HepG2 (cell line): Measurements from ENCODE around the gene IL1RL2. TPM values are rescaled to one million over a fixed set of nuclear protein-coding genes. Genes with fewer than 3 reads are reported as not detected.

ENCODE experiments used
- ARNT ChIP-seq: fragments of 450-650 bp; IDR thresholded peaks from 2 replicates; pipeline ENCODE4 v1.6.1; 2017
- ATM ChIP-seq: fragments of 450-650 bp; IDR thresholded peaks from 2 replicates; pipeline ENCODE4 v1.7.1; 2017; ENCODE audit warnings: mild to moderate bottlenecking, borderline replicate concordance
- BHLHE40 ChIP-seq: IDR thresholded peaks from 2 replicates; pipeline ENCODE4 v1.6.1; 2011; ENCODE audit warnings: low read length, improper control_type of control experiment
- CCDC6 ChIP-seq: sonication (generic); formaldehyde crosslinking; IDR thresholded peaks from 2 replicates; pipeline ENCODE4 v1.8.1; 2022; ENCODE audit warnings: mild to moderate bottlenecking, missing genetic modification reagents, moderate library complexity
- CEBPG ChIP-seq: IDR thresholded peaks from 2 replicates; pipeline ENCODE4 v1.6.1; 2016
- FIP1L1 ChIP-seq: fragments of 200-400 bp; formaldehyde crosslinking; IDR thresholded peaks from 2 replicates; pipeline ENCODE4 v1.6.1; 2018; ENCODE audit warnings: low read depth, mild to moderate bottlenecking, low read length, moderate library complexity, borderline replicate concordance; ENCODE audit not compliant: insufficient read depth
- GATA4 ChIP-seq: sonication (generic); IDR thresholded peaks from 2 replicates; pipeline ENCODE4 v1.6.1; 2016; ENCODE audit warnings: antibody characterized with exemption, low read depth, borderline replicate concordance
- HCFC1 ChIP-seq: fragments of 150-350 bp; IDR thresholded peaks from 2 replicates; pipeline ENCODE4 v1.6.1; 2014; ENCODE audit warnings: low read depth, low read length
- IRF2 ChIP-seq: IDR thresholded peaks from 2 replicates; pipeline ENCODE4 v1.6.1; 2018; ENCODE audit warnings: missing genetic modification reagents, missing compliant biosample characterization
- MXD3 ChIP-seq: IDR thresholded peaks from 2 replicates; pipeline ENCODE4 v1.6.1; 2016; ENCODE audit warnings: mild to moderate bottlenecking, missing biosample characterization, missing genetic modification reagents
- NBN ChIP-seq: fragments of 450-650 bp; conservative IDR thresholded peaks from 2 replicates; pipeline ENCODE4 v1.6.1; 2017
- PATZ1 ChIP-seq: sonication (generic); formaldehyde crosslinking; IDR thresholded peaks from 2 replicates; pipeline ENCODE4 v1.4.0; 2020; ENCODE audit warnings: missing genetic modification reagents
- PAWR ChIP-seq: sonication (generic); formaldehyde crosslinking; IDR thresholded peaks from 2 replicates; pipeline ENCODE4 v1.4.0; 2020; ENCODE audit warnings: missing genetic modification reagents, mild to moderate bottlenecking, borderline replicate concordance
- PHF8 ChIP-seq: sonication (generic); formaldehyde crosslinking; IDR thresholded peaks from 2 replicates; pipeline ENCODE4 v1.5.0; 2020; ENCODE audit warnings: missing genetic modification reagents
- SIX4 ChIP-seq: sonication (generic); formaldehyde crosslinking; IDR thresholded peaks from 2 replicates; pipeline ENCODE4 v1.4.0; 2020; ENCODE audit warnings: missing genetic modification reagents
- SRSF1 ChIP-seq: fragments of 200-400 bp; formaldehyde crosslinking; optimal IDR thresholded peaks from 2 replicates; pipeline ENCODE3; 2017; ENCODE audit warnings: mild to moderate bottlenecking, low read depth, low read length, moderate library complexity
- TEAD2 ChIP-seq: sonication (generic); formaldehyde crosslinking; IDR thresholded peaks from 2 replicates; pipeline ENCODE4 v1.9.0; 2021; ENCODE audit warnings: missing genetic modification reagents
- THAP7 ChIP-seq: sonication (generic); formaldehyde crosslinking; IDR thresholded peaks from 2 replicates; pipeline ENCODE4 v1.8.1; 2023; ENCODE audit warnings: mild to moderate bottlenecking, missing genetic modification reagents
- ZNF331 ChIP-seq: sonication (generic); formaldehyde crosslinking; IDR thresholded peaks from 2 replicates; pipeline ENCODE4 v1.4.0; 2020; ENCODE audit warnings: missing genetic modification reagents
- ZNF44 ChIP-seq: sonication (generic); formaldehyde crosslinking; IDR thresholded peaks from 2 replicates; pipeline ENCODE4 v1.5.1; 2020; ENCODE audit warnings: mild to moderate bottlenecking, missing genetic modification reagents
- ZNF557 ChIP-seq: sonication (generic); formaldehyde crosslinking; IDR thresholded peaks from 2 replicates; pipeline ENCODE4 v1.4.0; 2020; ENCODE audit warnings: missing genetic modification reagents
- ZNF720 ChIP-seq: sonication (generic); formaldehyde crosslinking; IDR thresholded peaks from 2 replicates; pipeline ENCODE4 v1.4.0; 2020; ENCODE audit warnings: missing genetic modification reagents
- ZNF768 ChIP-seq: sonication (generic); formaldehyde crosslinking; IDR thresholded peaks from 2 replicates; pipeline ENCODE4 v1.4.0; 2020; ENCODE audit warnings: missing genetic modification reagents
- ZSCAN20 ChIP-seq: sonication (generic); formaldehyde crosslinking; IDR thresholded peaks from 2 replicates; pipeline ENCODE4 v1.4.0; 2020; ENCODE audit warnings: missing genetic modification reagents, mild to moderate bottlenecking, borderline replicate concordance
- ZSCAN29 ChIP-seq: sonication (generic); formaldehyde crosslinking; conservative IDR thresholded peaks from 2 replicates; pipeline ENCODE4 v1.4.0; 2020; ENCODE audit warnings: mild to moderate bottlenecking, missing genetic modification reagents
- polyA plus RNA-seq, 8 experiments: library from polyadenylated mRNA; depleted of rRNA in 3 of 8; stranded (reverse) in 7 of 8; unstranded in 1 of 8; fragments of >200 nt; fragmentation: Illumina TruSeq in 4 of 8; extraction: Trizol in 4 of 8; gene quantifications; 2 replicates each; pipeline versions ENCODE4 v1.2.1 to v1.2.3, GENCODE V29; 2011 to 2016; ENCODE audit warnings: low read depth in 4 of 8, missing spikeins in 1 of 8, mixed read lengths in 1 of 8; ENCODE audit not compliant: insufficient read depth in 1 of 8
- total RNA-seq, 5 experiments: library from RNA; depleted of rRNA; stranded (reverse); fragments of >200 nt; fragmentation: Illumina TruSeq; extraction: Trizol; gene quantifications; 2 replicates each; pipeline ENCODE4 v1.2.3, GENCODE V29; 2016; ENCODE audit warnings: low read depth in 1 of 5
- TF ChIP-seq, protein P1 (sequence below): sonication (generic); formaldehyde crosslinking; IDR thresholded peaks from 2 replicates; pipeline ENCODE4 v1.5.0; 2020; ENCODE audit warnings: mild to moderate bottlenecking, missing genetic modification reagents
- TF ChIP-seq, protein P2 (sequence below): sonication (generic); formaldehyde crosslinking; IDR thresholded peaks from 2 replicates; pipeline ENCODE4 v1.4.0; 2020; ENCODE audit warnings: missing genetic modification reagents

IL1RL2 gene
- total and polyA plus RNA-seq, 2 of the 13 experiments (the other 11 are each of a cell fraction or from before 2014, with no cell fraction given): 0.03 TPM; not detected in 1

DNA sequence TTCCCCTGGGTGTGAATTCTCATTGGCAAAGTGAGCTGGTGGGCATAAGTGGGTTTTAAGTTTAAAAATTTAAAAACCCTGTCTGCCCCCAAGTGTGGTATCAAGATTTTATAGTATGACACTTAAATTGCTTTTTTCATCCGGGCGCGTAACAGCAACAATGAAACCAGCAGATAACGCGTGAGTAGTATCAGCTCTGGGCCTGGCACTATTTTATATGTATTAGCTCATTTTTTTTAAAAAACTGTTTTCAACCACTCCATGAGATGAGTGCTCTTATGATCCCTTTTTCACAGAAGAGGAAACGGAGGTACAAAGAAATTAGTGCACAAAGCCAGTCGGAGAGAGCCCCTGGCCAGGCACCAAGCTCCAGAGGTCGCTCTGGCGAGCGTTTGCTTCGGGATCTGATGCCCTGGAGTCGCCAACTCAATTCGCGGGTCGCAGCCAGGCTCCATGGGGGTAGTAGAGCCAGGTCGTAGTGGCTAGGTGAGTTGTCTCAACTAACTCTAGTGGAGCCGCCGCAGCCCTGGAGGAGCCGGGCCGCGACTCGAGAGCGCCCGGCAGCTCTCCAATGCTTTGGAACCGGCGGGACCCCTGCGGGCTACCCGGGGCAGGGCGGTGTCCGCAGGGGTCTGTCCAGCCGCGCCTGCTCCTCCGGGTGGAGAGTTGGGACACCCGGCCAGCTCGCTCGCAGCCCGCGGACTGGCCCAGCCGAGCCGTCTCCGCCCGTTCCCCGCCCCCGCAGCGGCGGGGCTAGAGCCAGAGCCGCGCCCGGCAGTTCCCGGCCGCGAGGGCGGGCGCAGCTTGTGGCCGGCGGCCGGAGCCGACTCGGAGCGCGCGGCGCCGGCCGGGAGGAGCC lies 44.6 kb upstream of the IL1RL2 start, which contains the start of gene IL1R1 (continued):
- no peak for TF ChIP-seq ZNF768 (CRISPR knock-in tag)
- no peak for TF ChIP-seq THAP7
- no peak for TF ChIP-seq TEAD2 (CRISPR knock-in tag)
- no peak for TF ChIP-seq NBN
- 0 out of 2 replicates have a peak, but pooled peaks have one; percentile 26 for TF ChIP-seq ZNF331 (CRISPR knock-in tag)
- no peak for TF ChIP-seq ZNF44
- TF ChIP-seq IRF2: 0 out of 2 replicates have a peak, but pooled peaks have one; percentile 7
- no peak for TF ChIP-seq ARNT
- TF ChIP-seq CCDC6 (CRISPR knock-in tag): peak; percentile 74; the same call in 1 of the 2 replicates
- TF ChIP-seq, protein P1, sequence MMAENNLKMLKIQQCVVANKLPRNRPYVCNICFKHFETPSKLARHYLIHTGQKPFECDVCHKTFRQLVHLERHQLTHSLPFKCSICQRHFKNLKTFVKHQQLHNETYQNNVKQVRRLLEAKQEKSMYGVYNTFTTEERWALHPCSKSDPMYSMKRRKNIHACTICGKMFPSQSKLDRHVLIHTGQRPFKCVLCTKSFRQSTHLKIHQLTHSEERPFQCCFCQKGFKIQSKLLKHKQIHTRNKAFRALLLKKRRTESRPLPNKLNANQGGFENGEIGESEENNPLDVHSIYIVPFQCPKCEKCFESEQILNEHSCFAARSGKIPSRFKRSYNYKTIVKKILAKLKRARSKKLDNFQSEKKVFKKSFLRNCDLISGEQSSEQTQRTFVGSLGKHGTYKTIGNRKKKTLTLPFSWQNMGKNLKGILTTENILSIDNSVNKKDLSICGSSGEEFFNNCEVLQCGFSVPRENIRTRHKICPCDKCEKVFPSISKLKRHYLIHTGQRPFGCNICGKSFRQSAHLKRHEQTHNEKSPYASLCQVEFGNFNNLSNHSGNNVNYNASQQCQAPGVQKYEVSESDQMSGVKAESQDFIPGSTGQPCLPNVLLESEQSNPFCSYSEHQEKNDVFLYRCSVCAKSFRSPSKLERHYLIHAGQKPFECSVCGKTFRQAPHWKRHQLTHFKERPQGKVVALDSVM (CRISPR knock-in tag): peak; percentile 53
- no peak for TF ChIP-seq GATA4
- no peak for TF ChIP-seq ZNF557 (CRISPR knock-in tag)
- TF ChIP-seq BHLHE40: no peak
- peak; percentile 49; the same call in 1 of the 2 replicates for TF ChIP-seq MXD3 (CRISPR knock-in tag)
- TF ChIP-seq ATM: no peak
- peak; percentile 71 for TF ChIP-seq ZSCAN29 (CRISPR knock-in tag)
- TF ChIP-seq, protein P2, sequence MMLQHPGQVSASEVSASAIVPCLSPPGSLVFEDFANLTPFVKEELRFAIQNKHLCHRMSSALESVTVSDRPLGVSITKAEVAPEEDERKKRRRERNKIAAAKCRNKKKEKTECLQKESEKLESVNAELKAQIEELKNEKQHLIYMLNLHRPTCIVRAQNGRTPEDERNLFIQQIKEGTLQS: no peak
- TF ChIP-seq SIX4 (CRISPR knock-in tag): no peak
- TF ChIP-seq CEBPG (CRISPR knock-in tag): no peak
- peak; percentile 63 for TF ChIP-seq PHF8 (CRISPR knock-in tag)
- no peak; the same call in 1 of the 2 replicates for TF ChIP-seq FIP1L1
- no peak for TF ChIP-seq PAWR (CRISPR knock-in tag)
- no peak for TF ChIP-seq HCFC1
- TF ChIP-seq PATZ1 (CRISPR knock-in tag): peak; percentile 30
- TF ChIP-seq ZNF720: no peak
- TF ChIP-seq ZSCAN20: peak; percentile 95; the same call in 1 of the 2 replicates
- TF ChIP-seq SRSF1: no peak
